Activated B cell treated with CpG ODN at 0.5 μM for 24 hours (primary cell): Measurements from ENCODE around the gene DEUP1. TPM values are rescaled to one million over a fixed set of nuclear protein-coding genes. Genes with fewer than 3 reads are reported as not detected.
"Not testable (repeated sequence)": the region's sequence is repeated elsewhere in the genome, so short reads cannot be mapped to it uniquely, and the experiment has no call there.

Experiments used
- ATAC-seq: fragments of 200-7000 bp; cut with Tn5 transposase; one replicate; pipeline ENCODE4 v1.10.0; 2021; ENCODE audit warnings: low read depth, mild to moderate bottlenecking, moderate library complexity
- CTCF ChIA-PET: fragments of 350-600 bp; sonication (Branson Sonifier 250); formaldehyde crosslinking; loops from one replicate; lab custom pipeline; 2021; ENCODE audit warnings: antibody characterized with exemption; lab: Charles Lee
- POLR2A ChIA-PET: fragments of 350-600 bp; sonication (Branson Sonifier 250); formaldehyde crosslinking; loops from one replicate; lab custom pipeline; 2021; ENCODE audit warnings: antibody characterized with exemption; lab: Charles Lee
- DNase-seq: peaks from one replicate; pipeline ENCODE4 v3.0.0; 2022
- H3K27ac Mint-ChIP-seq: one replicate; pipeline ENCODE4 v1.8.0; 2020; ENCODE audit warnings: mixed read lengths
- H3K27me3 Mint-ChIP-seq: one replicate; pipeline ENCODE4 v1.8.0; 2021; ENCODE audit warnings: mixed read lengths
- H3K36me3 Mint-ChIP-seq: one replicate; pipeline ENCODE4 v1.8.0; 2021; ENCODE audit warnings: low read depth, mixed read lengths
- H3K4me1 Mint-ChIP-seq: one replicate; pipeline ENCODE4 v1.8.0; 2021; ENCODE audit warnings: mixed read lengths
- H3K4me3 Mint-ChIP-seq: one replicate; pipeline ENCODE4 v1.8.0; 2020; ENCODE audit warnings: mild to moderate bottlenecking, mixed read lengths
- H3K9me3 Mint-ChIP-seq: one replicate; pipeline ENCODE4 v1.8.0; 2020; ENCODE audit warnings: mixed read lengths
- intact Hi-C: fragments of 100-400 bp; cut with micrococcal nuclease; formaldehyde crosslinking; loops from one replicate; pipeline ENCODE4 v1.15.1; 2024
- total RNA-seq: library from RNA; stranded (reverse); gene quantifications from 2 replicates; pipeline ENCODE4 v1.2.3, GENCODE V29; 2022
- TF ChIP-seq, protein P1 (sequence below): fragments of 200-600 bp; IDR thresholded peaks from one replicate; pipeline ENCODE4 v1.8.0; 2022; ENCODE audit warnings: antibody characterized with exemption, mild to moderate bottlenecking

DEUP1 gene
- total RNA-seq, 1 donor from 2014 or later = not detected

DNA sequence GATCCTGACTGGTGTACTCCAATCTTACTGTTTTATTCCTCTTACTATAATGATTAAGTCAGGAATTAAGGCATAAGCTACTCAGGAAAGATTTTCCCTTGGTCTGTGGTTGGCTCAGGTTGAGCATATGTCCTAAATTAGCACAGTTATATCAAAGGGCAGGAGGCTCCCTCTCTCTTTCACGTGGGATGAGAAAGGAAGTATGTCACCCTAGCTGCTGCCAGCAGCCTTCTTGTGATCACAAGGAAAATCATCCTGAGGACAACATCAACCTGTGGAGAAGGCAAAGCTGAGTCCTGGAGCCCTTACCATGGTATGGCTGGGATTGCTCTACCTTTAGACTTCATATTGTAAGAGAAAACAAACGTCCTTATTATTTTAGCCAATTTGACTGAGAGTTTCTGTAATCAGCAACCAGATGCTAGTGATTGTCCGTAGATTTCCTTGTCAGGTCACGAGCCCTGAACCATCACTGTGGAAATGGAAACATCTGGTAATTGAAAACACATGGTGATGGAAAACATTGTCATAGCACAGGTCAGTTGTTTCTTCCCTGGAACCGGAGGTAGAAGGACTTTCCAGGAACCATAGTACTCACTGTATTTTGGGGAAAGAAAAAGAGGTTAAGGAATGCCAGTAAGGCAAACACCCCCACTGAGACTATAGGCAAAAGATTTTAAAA lies 40.6 kb upstream of the DEUP1 start:
- intact Hi-C loops = no loop called here
- Mint-ChIP-seq H3K9me3 (no peaks in the 10 kb centered on the region), H3K4me1 (no peaks in the 10 kb centered on the region), H3K36me3 (no peaks in the 10 kb centered on the region), H3K27ac (no peak overlapping the region), H3K4me3 (no peak overlapping the region), H3K27me3 (no peaks in the 10 kb centered on the region)
- DNase-seq (no peak), ATAC-seq (no peak)
- CTCF ChIA-PET = no interaction called here
- TF ChIP-seq, protein P1, sequence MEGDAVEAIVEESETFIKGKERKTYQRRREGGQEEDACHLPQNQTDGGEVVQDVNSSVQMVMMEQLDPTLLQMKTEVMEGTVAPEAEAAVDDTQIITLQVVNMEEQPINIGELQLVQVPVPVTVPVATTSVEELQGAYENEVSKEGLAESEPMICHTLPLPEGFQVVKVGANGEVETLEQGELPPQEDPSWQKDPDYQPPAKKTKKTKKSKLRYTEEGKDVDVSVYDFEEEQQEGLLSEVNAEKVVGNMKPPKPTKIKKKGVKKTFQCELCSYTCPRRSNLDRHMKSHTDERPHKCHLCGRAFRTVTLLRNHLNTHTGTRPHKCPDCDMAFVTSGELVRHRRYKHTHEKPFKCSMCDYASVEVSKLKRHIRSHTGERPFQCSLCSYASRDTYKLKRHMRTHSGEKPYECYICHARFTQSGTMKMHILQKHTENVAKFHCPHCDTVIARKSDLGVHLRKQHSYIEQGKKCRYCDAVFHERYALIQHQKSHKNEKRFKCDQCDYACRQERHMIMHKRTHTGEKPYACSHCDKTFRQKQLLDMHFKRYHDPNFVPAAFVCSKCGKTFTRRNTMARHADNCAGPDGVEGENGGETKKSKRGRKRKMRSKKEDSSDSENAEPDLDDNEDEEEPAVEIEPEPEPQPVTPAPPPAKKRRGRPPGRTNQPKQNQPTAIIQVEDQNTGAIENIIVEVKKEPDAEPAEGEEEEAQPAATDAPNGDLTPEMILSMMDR = no peak
- POLR2A ChIA-PET = no interaction called here

DNA sequence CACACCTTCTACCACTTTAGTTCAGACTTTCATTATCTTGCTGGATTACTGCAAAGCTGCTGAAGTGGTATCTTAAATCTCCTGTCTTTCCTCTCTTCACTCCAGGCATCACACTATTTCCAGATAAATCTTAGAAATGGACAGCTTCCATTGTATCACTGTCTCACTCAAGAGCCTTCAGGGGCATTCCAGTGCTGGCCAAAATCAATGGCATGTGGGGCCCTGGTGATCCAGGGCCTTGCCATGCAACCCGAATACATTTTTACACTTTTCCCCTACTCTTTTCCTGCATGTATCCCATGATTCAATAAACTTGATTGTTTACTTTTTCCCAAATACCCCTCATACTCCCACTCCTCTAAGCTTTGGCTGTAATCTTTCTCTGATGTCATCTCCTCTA lies 39.4 kb upstream of the DEUP1 start:
- Mint-ChIP-seq H3K36me3 (no peaks in the 10 kb centered on the region), H3K27ac (no peak overlapping the region), H3K4me3 (no peak overlapping the region), H3K4me1 (no peaks in the 10 kb centered on the region), H3K9me3 (no peaks in the 10 kb centered on the region), H3K27me3 (no peaks in the 10 kb centered on the region)
- CTCF ChIA-PET = no interaction called here
- intact Hi-C loops = no loop called here
- TF ChIP-seq, protein P1 = no peak
- POLR2A ChIA-PET = no interaction called here
- DNase-seq (no peak), ATAC-seq (no peak)

GRCh38 chr11:93291898-93292297 lies 38.6 kb upstream of the DEUP1 start:
- no peak overlapping the region for H3K27ac Mint-ChIP-seq
- no peaks in the 10 kb centered on the region for H3K9me3 Mint-ChIP-seq
- no peaks in the 10 kb centered on the region for H3K27me3 Mint-ChIP-seq
- ATAC-seq = no peak
- TF ChIP-seq, protein P1 = no peak
- no peaks in the 10 kb centered on the region for H3K36me3 Mint-ChIP-seq
- CTCF ChIA-PET = no interaction called here
- H3K4me3 Mint-ChIP-seq = no peak overlapping the region
- intact Hi-C loops = no loop called here
- DNase-seq = no peak
- POLR2A ChIA-PET = no interaction called here
- no peaks in the 10 kb centered on the region for H3K4me1 Mint-ChIP-seq

GRCh38 chr11:93295921-93296575 lies 34.5 kb upstream of the DEUP1 start:
- DNase-seq (no peak), ATAC-seq (no peak)
- intact Hi-C loops = no loop called here
- Mint-ChIP-seq H3K9me3 (no peaks in the 10 kb centered on the region), H3K4me3 (no peak overlapping the region), H3K27ac (no peak overlapping the region), H3K4me1 (no peaks in the 10 kb centered on the region), H3K27me3 (peaks cover 6% of the 10 kb centered on the region), H3K36me3 (no peaks in the 10 kb centered on the region)
- ChIA-PET POLR2A (no interaction called here), CTCF (no interaction called here)
- TF ChIP-seq, protein P1 = no peak

- H3K27me3 Mint-ChIP-seq = peaks cover 6% of the 10 kb centered on the region
- intact Hi-C loops = no loop called here
- peaks cover 14% of the 10 kb centered on the region for H3K9me3 Mint-ChIP-seq
- H3K4me1 Mint-ChIP-seq = no peaks in the 10 kb centered on the region
- no peak overlapping the region for H3K27ac Mint-ChIP-seq
- ChIA-PET CTCF (no interaction called here), POLR2A (no interaction called here)
- DNase-seq (no peak), ATAC-seq (no peak)
- TF ChIP-seq, protein P1 = no peak
- H3K36me3 Mint-ChIP-seq = no peaks in the 10 kb centered on the region
- H3K4me3 Mint-ChIP-seq = no peak overlapping the region
These were observed 26.9 kb upstream of the DEUP1 start for GRCh38 chr11:93303689-93304088.

DNA sequence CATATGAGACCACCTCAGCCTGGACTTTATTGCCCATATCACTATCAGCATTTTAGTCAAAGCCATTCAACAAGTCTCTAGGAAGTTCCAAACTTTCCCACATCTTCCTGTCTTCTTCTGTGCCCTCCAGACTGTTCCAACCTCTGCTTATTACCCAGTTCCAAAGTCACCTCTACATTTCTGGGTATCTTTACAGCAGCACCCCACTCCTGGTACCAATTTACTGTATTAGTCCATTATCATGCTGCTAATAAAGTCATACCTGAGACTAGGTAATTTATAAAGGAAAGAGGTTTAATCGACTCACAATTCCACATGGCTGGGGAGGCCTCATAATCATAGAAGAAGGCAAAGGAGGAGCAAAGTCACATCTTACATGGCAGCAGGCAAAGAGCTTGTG lies 16.1 kb upstream of the DEUP1 start:
- ATAC-seq, H3K27ac Mint-ChIP-seq, H3K36me3 Mint-ChIP-seq, H3K4me1 Mint-ChIP-seq, intact Hi-C loops, CTCF ChIA-PET, H3K27me3 Mint-ChIP-seq, POLR2A ChIA-PET, DNase-seq, H3K4me3 Mint-ChIP-seq: not testable (repeated sequence)
- H3K9me3 Mint-ChIP-seq = peaks cover 24% of the 10 kb centered on the region
